Measurements from ENCODE around the gene RAB8B.

Gene RAB8B

GRCh38 chr15:63194302-63194701 is 4.9 kb downstream of the RAB8B start:
- peaks cover 6% of the 10 kb centered on the region; the same call in 1 of the 2 replicates for H3K36me3 ChIP-seq (ENCODE audit: low read length)
- TF ChIP-seq CTCF (IDR thresholded peaks at IDR 0.05; ENCODE audit: insufficient read depth, low read length, poor library complexity, severe bottlenecking): no peak
- no peak for TF ChIP-seq EZH2phosphoT487 (conservative IDR thresholded peaks at IDR 0.05; ENCODE audit: low read length)
- peak overlapping the region; percentile 92 for H3K9ac ChIP-seq (ENCODE audit: low read length)
- peaks cover 30% of the 10 kb centered on the region for H3F3A ChIP-seq (ENCODE audit: insufficient read depth)
- no peaks in the 10 kb centered on the region for H3K27me3 ChIP-seq (ENCODE audit: low read length)
- peak overlapping the region; percentile 42 for H3K4me3 ChIP-seq (ENCODE audit: insufficient read depth, low read length, poor library complexity, severe bottlenecking)
- H3K27ac ChIP-seq (ENCODE audit: low read depth, low read length): peak overlapping the region; percentile 97
- H3K9me2 ChIP-seq (replicated peaks; ENCODE audit: insufficient read depth, low read length): no peaks in the 10 kb centered on the region
- no peaks in the 10 kb centered on the region for H3K9me3 ChIP-seq (ENCODE audit: insufficient read depth, low read length)
- H3K4me2 ChIP-seq (ENCODE audit: low read depth, low read length, poor library complexity, severe bottlenecking): peak overlapping the region; percentile 96
- no peaks in the 10 kb centered on the region for H4K20me1 ChIP-seq (ENCODE audit: low read depth, low read length)
- H2AFZ ChIP-seq (ENCODE audit: low read depth, low read length, severe bottlenecking): no peak overlapping the region
- peaks cover 95% of the 10 kb centered on the region for H3K79me2 ChIP-seq (ENCODE audit: insufficient read depth, low read length)

- peak overlapping the region; percentile 97 for H3K27ac ChIP-seq (ENCODE audit: low read depth, low read length)
- 0 out of 2 replicates have a peak, but pooled peaks cover 2% of the 10 kb centered on the region for H4K20me1 ChIP-seq (ENCODE audit: low read depth, low read length)
- no peaks in the 10 kb centered on the region for H3K9me2 ChIP-seq (replicated peaks; ENCODE audit: insufficient read depth, low read length)
- H3K27me3 ChIP-seq (ENCODE audit: low read length): no peaks in the 10 kb centered on the region
- peak overlapping the region; percentile 92 for H3K9ac ChIP-seq (ENCODE audit: low read length)
- TF ChIP-seq CTCF (IDR thresholded peaks at IDR 0.05; ENCODE audit: insufficient read depth, low read length, poor library complexity, severe bottlenecking) (no peak), EZH2phosphoT487 (conservative IDR thresholded peaks at IDR 0.05; ENCODE audit: low read length) (no peak)
- peaks cover 30% of the 10 kb centered on the region for H3F3A ChIP-seq (ENCODE audit: insufficient read depth)
- H3K79me2 ChIP-seq (ENCODE audit: insufficient read depth, low read length): peaks cover 96% of the 10 kb centered on the region
- H3K36me3 ChIP-seq (ENCODE audit: low read length): peaks cover 6% of the 10 kb centered on the region; the same call in 1 of the 2 replicates
- H3K4me2 ChIP-seq (ENCODE audit: low read depth, low read length, poor library complexity, severe bottlenecking): peak overlapping the region; percentile 96
- H2AFZ ChIP-seq (ENCODE audit: low read depth, low read length, severe bottlenecking): no peak overlapping the region
- no peaks in the 10 kb centered on the region for H3K9me3 ChIP-seq (ENCODE audit: insufficient read depth, low read length)
- peak overlapping the region; percentile 42 for H3K4me3 ChIP-seq (ENCODE audit: insufficient read depth, low read length, poor library complexity, severe bottlenecking)
Measured at GRCh38 chr15:63194880-63195568, 5.6 kb downstream of the RAB8B start.

GRCh38 chr15:63195569-63196015 is 6.2 kb downstream of the RAB8B start:
- Histone ChIP-seq H3K9me2 (replicated peaks; ENCODE audit: insufficient read depth, low read length) (no peaks in the 10 kb centered on the region), H3K36me3 (ENCODE audit: low read length) (peaks cover 6% of the 10 kb centered on the region; the same call in 1 of the 2 replicates), H3K27me3 (ENCODE audit: low read length) (no peaks in the 10 kb centered on the region), H3K79me2 (ENCODE audit: insufficient read depth, low read length) (peaks cover 96% of the 10 kb centered on the region), H4K20me1 (ENCODE audit: low read depth, low read length) (0 out of 2 replicates have a peak, but pooled peaks cover 4% of the 10 kb centered on the region), H3K4me2 (ENCODE audit: low read depth, low read length, poor library complexity, severe bottlenecking) (peak overlapping the region; percentile 96), H2AFZ (ENCODE audit: low read depth, low read length, severe bottlenecking) (no peak overlapping the region), H3K27ac (ENCODE audit: low read depth, low read length) (peak overlapping the region; percentile 97; the same call in 1 of the 2 replicates), H3K9ac (ENCODE audit: low read length) (peak overlapping the region; percentile 92), H3F3A (ENCODE audit: insufficient read depth) (peaks cover 24% of the 10 kb centered on the region), H3K4me3 (ENCODE audit: insufficient read depth, low read length, poor library complexity, severe bottlenecking) (no peak overlapping the region), H3K9me3 (ENCODE audit: insufficient read depth, low read length) (no peaks in the 10 kb centered on the region)
- TF ChIP-seq CTCF (IDR thresholded peaks at IDR 0.05; ENCODE audit: insufficient read depth, low read length, poor library complexity, severe bottlenecking): no peak
- no peak for TF ChIP-seq EZH2phosphoT487 (conservative IDR thresholded peaks at IDR 0.05; ENCODE audit: low read length)
